ENCODE results near the gene HSPA8.
"Not testable (repeated sequence)": the region's sequence is repeated elsewhere in the genome, so short reads cannot be mapped to it uniquely, and the experiment has no call there.

The HSPA8 gene

DNA sequence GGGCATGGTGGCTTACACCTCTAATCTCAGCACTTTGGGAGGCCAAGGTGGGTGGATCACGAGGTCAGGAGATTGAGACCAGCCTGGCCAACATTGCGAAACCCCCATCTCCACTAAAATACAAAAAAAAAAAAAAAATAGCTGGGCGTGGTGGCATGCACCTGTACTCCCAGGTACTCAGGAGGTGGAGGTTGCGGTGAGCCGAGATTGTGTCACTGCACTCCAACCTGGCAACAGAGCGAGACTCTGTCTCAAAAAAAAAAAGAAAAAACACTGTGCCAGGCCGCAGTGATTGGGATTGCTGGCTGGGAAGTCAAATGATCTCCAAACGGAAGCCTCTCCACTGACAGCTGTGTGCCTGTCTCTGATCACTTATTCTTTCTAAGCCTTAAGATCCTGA, 28.2 kb upstream of the HSPA8 start:
- not testable (repeated sequence) for H3K27ac ChIP-seq (ENCODE audit: low read depth, low read length, severe bottlenecking); H3K36me3 ChIP-seq (ENCODE audit: control insufficient read depth, insufficient read depth, low read length); H3K9me3 ChIP-seq (ENCODE audit: control insufficient read depth, low read length); H3K4me3 ChIP-seq (ENCODE audit: extremely low read depth, insufficient read depth, low read length, poor library complexity, severe bottlenecking); H3K4me1 ChIP-seq (ENCODE audit: control insufficient read depth, insufficient read depth, low read length, poor library complexity, severe bottlenecking)
- 92 to 100% methylated on average over 3 to 5 of the region's 8 CpGs for WGBS, 2 experiments (ENCODE audit: insufficient coverage in 2 of 2)

DNA sequence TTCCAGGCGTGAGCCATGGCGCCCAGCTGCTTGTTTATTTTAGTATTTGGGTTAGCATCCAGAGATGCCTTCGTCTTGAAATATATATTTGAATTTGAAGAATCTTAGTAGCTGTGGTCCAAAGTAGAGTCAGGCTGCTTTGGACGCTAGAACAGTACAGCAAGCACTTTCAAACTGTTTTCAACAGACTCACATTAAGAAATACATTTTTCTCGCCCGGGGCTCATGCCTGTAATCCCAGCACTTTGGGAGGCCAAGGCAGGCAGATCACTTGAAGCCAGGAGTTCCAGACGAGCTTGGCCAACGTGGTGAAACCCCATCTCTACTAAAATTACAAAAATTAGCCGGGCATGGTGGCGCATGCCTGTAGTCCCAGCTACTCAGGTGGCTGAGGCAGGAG, 27.0 kb upstream of the HSPA8 start:
- not testable (repeated sequence) for H3K4me3 ChIP-seq (ENCODE audit: extremely low read depth, insufficient read depth, low read length, poor library complexity, severe bottlenecking); H3K36me3 ChIP-seq (ENCODE audit: control insufficient read depth, insufficient read depth, low read length); H3K4me1 ChIP-seq (ENCODE audit: control insufficient read depth, insufficient read depth, low read length, poor library complexity, severe bottlenecking); H3K9me3 ChIP-seq (ENCODE audit: control insufficient read depth, low read length); H3K27ac ChIP-seq (ENCODE audit: low read depth, low read length, severe bottlenecking)
- WGBS, 2 experiments (ENCODE audit: insufficient coverage in 2 of 2) = 89 to 97% methylated on average over 7 to 8 of the region's 10 CpGs

DNA sequence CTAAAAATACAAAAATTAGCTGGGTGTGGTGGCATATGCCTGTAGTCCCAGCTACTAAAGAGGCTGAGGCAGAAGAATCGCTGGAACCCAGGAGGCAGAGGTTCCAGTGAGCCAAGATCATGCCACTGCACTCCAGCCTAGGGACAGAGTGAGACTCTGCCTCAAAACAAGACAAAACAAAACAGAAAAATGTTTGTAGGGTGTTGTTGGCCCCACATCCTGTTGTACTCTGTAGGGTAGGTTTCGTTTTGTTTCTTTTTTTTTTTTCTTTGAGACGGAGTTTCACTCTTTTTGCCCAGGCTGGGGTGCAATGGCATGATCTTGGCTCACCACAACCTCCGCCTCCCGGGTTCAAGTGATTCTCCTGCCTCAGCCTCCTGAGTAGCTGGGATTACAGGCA, 25.7 kb upstream of the HSPA8 start:
- H3K27ac ChIP-seq (ENCODE audit: low read depth, low read length, severe bottlenecking); H3K4me3 ChIP-seq (ENCODE audit: extremely low read depth, insufficient read depth, low read length, poor library complexity, severe bottlenecking); H3K9me3 ChIP-seq (ENCODE audit: control insufficient read depth, low read length); H3K4me1 ChIP-seq (ENCODE audit: control insufficient read depth, insufficient read depth, low read length, poor library complexity, severe bottlenecking); H3K36me3 ChIP-seq (ENCODE audit: control insufficient read depth, insufficient read depth, low read length): not testable (repeated sequence)
- 100% methylated on average over 2 of the region's 5 CpGs for WGBS, 2 experiments (ENCODE audit: insufficient coverage in 2 of 2)

DNA sequence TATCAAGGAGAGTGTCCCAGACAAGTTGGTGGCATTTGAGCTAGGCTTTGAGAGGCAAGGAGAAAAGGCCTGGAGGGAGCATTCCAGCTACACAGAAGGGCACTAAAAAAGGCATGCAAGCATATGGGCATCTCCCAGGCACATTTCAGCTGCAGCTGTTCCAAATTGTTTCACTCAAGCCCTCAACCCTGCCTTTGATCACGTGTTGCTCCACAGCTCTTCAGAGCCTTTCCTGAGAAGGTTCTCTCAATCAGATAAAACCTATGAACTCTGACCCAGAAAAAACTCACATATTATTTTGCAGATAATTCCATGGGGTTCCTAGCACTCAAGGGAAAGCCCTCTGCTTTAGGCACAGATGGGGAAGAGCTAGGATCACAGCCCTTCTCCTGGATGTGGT, 24.4 kb upstream of the HSPA8 start:
- 100% methylated on average over 1 of the region's 1 CpG; no CpG with 5 or more reads in 1 of the 2 experiments for WGBS, 2 experiments (ENCODE audit: insufficient coverage in 2 of 2)
- no peaks in the 10 kb centered on the region for H3K9me3 ChIP-seq (ENCODE audit: control insufficient read depth, low read length)
- H3K27ac ChIP-seq (ENCODE audit: low read depth, low read length, severe bottlenecking) = no peak overlapping the region
- H3K4me1 ChIP-seq (ENCODE audit: control insufficient read depth, insufficient read depth, low read length, poor library complexity, severe bottlenecking) = peaks cover 3% of the 10 kb centered on the region
- H3K36me3 ChIP-seq (ENCODE audit: control insufficient read depth, insufficient read depth, low read length) = peaks cover 12% of the 10 kb centered on the region
- no peak overlapping the region for H3K4me3 ChIP-seq (ENCODE audit: extremely low read depth, insufficient read depth, low read length, poor library complexity, severe bottlenecking)

DNA sequence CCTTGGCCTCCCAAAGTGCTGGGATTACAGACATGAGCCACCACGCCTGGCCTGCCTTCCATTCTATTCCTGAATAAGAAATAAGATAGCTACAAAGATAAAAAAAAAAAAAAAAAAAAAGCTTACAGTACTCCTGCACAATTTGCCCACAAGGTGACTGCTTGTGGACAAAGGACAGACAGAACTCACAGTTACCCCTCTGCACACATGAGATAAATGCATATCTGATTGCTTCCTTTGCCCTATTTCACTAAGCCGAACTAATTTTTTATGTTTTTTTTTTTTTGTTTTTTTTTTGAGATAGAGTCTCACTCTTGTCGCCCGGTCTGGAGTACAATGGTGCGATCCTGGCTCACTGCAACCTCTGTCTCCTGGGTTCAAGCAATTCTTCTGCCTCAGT, 23.6 kb upstream of the HSPA8 start:
- 89 to 93% methylated on average over 3 of the region's 5 CpGs for WGBS, 2 experiments (ENCODE audit: insufficient coverage in 2 of 2)
- Histone ChIP-seq H3K36me3 (ENCODE audit: control insufficient read depth, insufficient read depth, low read length) (peaks cover 16% of the 10 kb centered on the region), H3K9me3 (ENCODE audit: control insufficient read depth, low read length) (no peaks in the 10 kb centered on the region), H3K27ac (ENCODE audit: low read depth, low read length, severe bottlenecking) (no peak overlapping the region), H3K4me3 (ENCODE audit: extremely low read depth, insufficient read depth, low read length, poor library complexity, severe bottlenecking) (no peak overlapping the region), H3K4me1 (ENCODE audit: control insufficient read depth, insufficient read depth, low read length, poor library complexity, severe bottlenecking) (peaks cover 3% of the 10 kb centered on the region)

DNA sequence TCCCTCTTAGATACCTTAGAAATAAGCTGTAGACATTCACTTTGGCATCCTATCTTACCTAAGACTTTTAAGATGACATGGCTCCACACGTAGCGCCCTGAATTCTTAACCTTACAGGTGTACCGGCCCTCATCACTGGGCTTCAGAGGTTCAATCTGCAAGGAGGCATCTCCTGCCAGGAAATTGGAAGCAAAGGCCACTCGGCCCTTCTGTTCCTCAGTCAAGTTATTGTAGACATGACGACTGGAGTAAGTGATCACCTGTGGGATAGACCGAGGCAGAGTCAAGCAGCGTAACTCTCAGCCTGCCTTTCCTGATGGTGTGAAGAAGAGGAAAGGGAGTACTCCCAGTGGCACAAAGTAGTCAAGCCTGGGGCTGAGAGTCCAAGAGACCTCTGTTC, 22.5 kb upstream of the HSPA8 start:
- Histone ChIP-seq H3K36me3 (ENCODE audit: control insufficient read depth, insufficient read depth, low read length) (peaks cover 20% of the 10 kb centered on the region), H3K4me3 (ENCODE audit: extremely low read depth, insufficient read depth, low read length, poor library complexity, severe bottlenecking) (no peak overlapping the region), H3K27ac (ENCODE audit: low read depth, low read length, severe bottlenecking) (no peak overlapping the region), H3K9me3 (ENCODE audit: control insufficient read depth, low read length) (no peaks in the 10 kb centered on the region), H3K4me1 (ENCODE audit: control insufficient read depth, insufficient read depth, low read length, poor library complexity, severe bottlenecking) (peaks cover 3% of the 10 kb centered on the region)
- 95 to 99% methylated on average over 6 to 7 of the region's 7 CpGs for WGBS, 2 experiments (ENCODE audit: insufficient coverage in 2 of 2)

DNA sequence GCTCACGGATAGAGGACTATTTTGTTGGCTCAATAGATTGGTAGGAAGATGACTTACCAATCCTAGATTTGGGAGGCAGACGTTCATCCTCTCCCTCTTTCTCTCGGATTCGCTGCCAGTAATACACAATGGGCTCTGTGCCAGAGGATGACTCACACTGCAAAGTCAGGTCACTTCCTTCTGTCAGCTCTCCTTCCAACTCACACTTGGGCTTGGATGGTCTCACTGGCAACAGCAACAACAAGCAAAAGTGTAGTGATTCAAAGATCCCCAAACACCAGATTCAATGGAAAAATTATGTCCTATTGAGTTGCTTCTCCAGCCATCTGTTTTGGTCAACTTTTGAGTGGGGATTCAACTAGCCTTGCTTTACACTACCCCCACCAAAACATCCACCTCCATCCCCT, 21.7 kb upstream of the HSPA8 start:
- Histone ChIP-seq H3K36me3 (ENCODE audit: control insufficient read depth, insufficient read depth, low read length) (peaks cover 20% of the 10 kb centered on the region), H3K4me1 (ENCODE audit: control insufficient read depth, insufficient read depth, low read length, poor library complexity, severe bottlenecking) (peaks cover 3% of the 10 kb centered on the region), H3K4me3 (ENCODE audit: extremely low read depth, insufficient read depth, low read length, poor library complexity, severe bottlenecking) (no peak overlapping the region), H3K9me3 (ENCODE audit: control insufficient read depth, low read length) (no peaks in the 10 kb centered on the region), H3K27ac (ENCODE audit: low read depth, low read length, severe bottlenecking) (peak overlapping the region; percentile 86)
- 69 to 76% methylated on average over 4 of the region's 4 CpGs for WGBS, 2 experiments (ENCODE audit: insufficient coverage in 2 of 2)

DNA sequence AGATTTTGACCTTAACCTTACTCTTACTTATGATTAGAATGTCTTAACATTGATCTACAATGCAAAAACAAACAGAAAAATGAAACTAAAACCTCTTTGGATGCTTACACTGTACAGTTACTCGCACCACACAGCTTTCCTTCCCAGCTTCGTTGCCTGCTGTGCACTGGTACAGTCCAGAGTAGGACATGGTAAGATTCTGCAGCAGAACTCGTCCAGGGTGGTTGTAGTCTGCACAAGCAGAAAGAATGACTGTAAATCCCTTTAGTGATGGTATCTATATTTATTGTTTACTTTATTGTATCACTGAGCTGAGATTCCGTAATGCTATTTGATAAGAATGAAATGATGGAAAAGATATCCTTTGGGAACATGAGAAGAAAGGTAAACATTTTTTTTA, 21.0 kb upstream of the HSPA8 start:
- 100% methylated on average over 2 of the region's 4 CpGs; no CpG with 5 or more reads in 1 of the 2 experiments for WGBS, 2 experiments (ENCODE audit: insufficient coverage in 2 of 2)
- Histone ChIP-seq H3K4me3 (ENCODE audit: extremely low read depth, insufficient read depth, low read length, poor library complexity, severe bottlenecking) (no peak overlapping the region), H3K27ac (ENCODE audit: low read depth, low read length, severe bottlenecking) (peak overlapping the region; percentile 77), H3K4me1 (ENCODE audit: control insufficient read depth, insufficient read depth, low read length, poor library complexity, severe bottlenecking) (peaks cover 3% of the 10 kb centered on the region), H3K9me3 (ENCODE audit: control insufficient read depth, low read length) (no peaks in the 10 kb centered on the region), H3K36me3 (ENCODE audit: control insufficient read depth, insufficient read depth, low read length) (peaks cover 20% of the 10 kb centered on the region)

DNA sequence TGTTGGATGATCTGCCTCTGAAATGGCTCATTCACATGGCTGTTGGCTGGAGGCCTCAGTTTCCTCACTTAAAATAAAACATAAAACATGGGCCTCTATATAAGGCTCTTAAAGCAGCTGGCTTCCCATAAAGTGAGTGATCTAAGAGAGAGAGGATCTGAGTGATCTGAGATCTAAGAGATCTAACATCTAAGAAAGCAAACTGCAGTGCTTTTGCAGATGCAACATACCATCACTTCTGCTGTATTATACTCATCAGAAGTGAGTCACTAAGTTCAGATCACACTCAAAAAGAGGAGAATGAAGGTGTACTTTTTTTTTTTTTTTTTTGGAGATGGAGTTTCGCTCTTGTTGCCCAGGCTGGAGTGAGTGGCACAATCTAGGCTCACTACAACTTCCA, 18.1 kb upstream of the HSPA8 start:
- WGBS, 2 experiments (ENCODE audit: insufficient coverage in 2 of 2) = 100% methylated on average over 1 of the region's 1 CpG; no CpG with 5 or more reads in 1 of the 2 experiments
- Histone ChIP-seq H3K27ac (ENCODE audit: low read depth, low read length, severe bottlenecking) (no peak overlapping the region), H3K4me1 (ENCODE audit: control insufficient read depth, insufficient read depth, low read length, poor library complexity, severe bottlenecking) (peaks cover 3% of the 10 kb centered on the region), H3K36me3 (ENCODE audit: control insufficient read depth, insufficient read depth, low read length) (peaks cover 20% of the 10 kb centered on the region), H3K9me3 (ENCODE audit: control insufficient read depth, low read length) (no peaks in the 10 kb centered on the region), H3K4me3 (ENCODE audit: extremely low read depth, insufficient read depth, low read length, poor library complexity, severe bottlenecking) (no peak overlapping the region)

DNA sequence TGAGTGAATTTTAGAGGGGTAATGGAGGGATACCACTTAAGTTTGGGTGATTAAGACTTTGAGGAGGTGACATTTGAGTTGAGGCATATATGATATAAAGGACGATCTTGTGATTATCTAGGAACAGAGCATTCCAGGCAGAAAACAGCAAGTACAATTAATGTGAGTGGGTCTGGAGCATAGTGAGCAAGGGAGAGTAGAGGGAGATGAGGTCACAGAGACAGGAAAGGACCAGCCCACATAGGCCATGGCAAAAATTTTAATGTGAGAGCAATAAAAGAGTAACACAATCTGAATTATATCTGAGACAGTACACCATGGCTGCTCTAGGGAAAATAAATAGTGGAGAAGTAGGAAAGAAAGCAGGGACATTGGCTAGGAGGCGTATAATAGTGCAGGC, 14.5 kb upstream of the HSPA8 start:
- H3K27ac ChIP-seq (ENCODE audit: low read depth, low read length, severe bottlenecking) = no peak overlapping the region
- 95 to 100% methylated on average over 2 of the region's 2 CpGs for WGBS, 2 experiments (ENCODE audit: insufficient coverage in 2 of 2)
- no peak overlapping the region for H3K4me3 ChIP-seq (ENCODE audit: extremely low read depth, insufficient read depth, low read length, poor library complexity, severe bottlenecking)
- H3K36me3 ChIP-seq (ENCODE audit: control insufficient read depth, insufficient read depth, low read length) = peaks cover 21% of the 10 kb centered on the region
- no peaks in the 10 kb centered on the region for H3K4me1 ChIP-seq (ENCODE audit: control insufficient read depth, insufficient read depth, low read length, poor library complexity, severe bottlenecking)
- no peaks in the 10 kb centered on the region for H3K9me3 ChIP-seq (ENCODE audit: control insufficient read depth, low read length)

DNA sequence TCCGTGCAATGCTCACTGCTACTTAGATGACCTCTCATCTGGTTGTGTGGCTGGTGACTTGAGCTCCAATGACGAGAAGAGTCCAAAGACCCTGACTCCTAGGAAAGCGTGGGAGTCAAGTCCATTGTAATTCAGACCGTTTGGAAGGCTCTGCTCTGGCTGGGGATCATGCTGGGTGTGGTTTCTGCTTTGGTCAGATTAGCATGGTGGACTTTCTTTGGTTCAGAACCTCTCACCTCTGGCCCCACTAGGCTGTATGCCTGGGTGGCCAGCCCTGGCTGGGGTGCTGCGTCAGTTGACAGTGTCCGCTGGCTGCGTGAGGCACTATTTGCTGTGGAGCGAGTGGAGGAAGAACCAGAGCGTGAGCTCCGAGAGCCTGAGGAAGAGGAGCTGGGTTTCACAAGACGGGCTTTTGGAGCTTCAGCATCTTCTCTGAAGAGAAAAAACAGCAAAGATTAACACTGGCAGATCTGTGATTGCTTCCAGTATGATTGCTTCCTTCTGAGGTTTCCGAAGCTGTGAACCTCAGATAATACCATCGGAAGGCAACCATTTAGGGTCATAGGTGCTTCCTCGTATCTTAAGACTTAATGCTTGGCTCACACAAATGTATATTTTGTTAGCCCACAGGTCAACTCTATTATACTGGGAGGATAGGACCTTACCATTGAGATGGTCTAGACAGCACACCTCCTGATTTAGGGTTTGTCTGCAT, 11.6 kb upstream of the HSPA8 start:
- Histone ChIP-seq H3K27ac (ENCODE audit: low read depth, low read length, severe bottlenecking) (no peak overlapping the region), H3K4me3 (ENCODE audit: extremely low read depth, insufficient read depth, low read length, poor library complexity, severe bottlenecking) (no peak overlapping the region), H3K36me3 (ENCODE audit: control insufficient read depth, insufficient read depth, low read length) (peaks cover 17% of the 10 kb centered on the region), H3K4me1 (ENCODE audit: control insufficient read depth, insufficient read depth, low read length, poor library complexity, severe bottlenecking) (no peaks in the 10 kb centered on the region), H3K9me3 (ENCODE audit: control insufficient read depth, low read length) (no peaks in the 10 kb centered on the region)
- 93 to 97% methylated on average over 13 to 14 of the region's 14 CpGs for WGBS, 2 experiments (ENCODE audit: insufficient coverage in 2 of 2)
